UCSD-AML1 (cell line): ENCODE measurements around the gene ARL6IP1.
"Not testable (repeated sequence)": the region's sequence is repeated elsewhere in the genome, so short reads cannot be mapped to it uniquely, and the experiment has no call there.

Source experiments
- DNase-seq: peaks from one replicate; lab custom pipeline; 2025; ENCODE audit not compliant: unreplicated experiment; lab: John Stamatoyannopoulos, UW

The ARL6IP1 gene

DNA sequence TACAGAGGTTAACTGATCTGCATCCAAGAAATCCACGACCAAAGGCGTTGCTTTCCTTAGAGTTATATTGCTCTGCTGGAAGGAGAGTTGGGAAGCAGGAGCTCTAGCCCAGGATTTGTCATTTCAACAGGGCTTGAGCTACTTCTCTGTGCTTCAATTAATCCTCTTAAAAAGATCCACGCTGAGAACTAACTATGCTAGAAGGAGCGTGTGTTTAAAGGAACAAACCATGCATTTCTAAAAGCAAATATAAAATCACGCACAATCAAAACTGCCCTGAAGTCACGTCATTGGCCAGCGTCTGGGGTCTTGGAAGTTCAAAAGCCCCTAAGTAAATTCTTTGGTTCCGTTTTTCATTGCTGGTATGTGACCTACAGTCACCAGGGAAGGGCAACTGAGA, 1.1 kb downstream of the ARL6IP1 start:
- no peak for DNase-seq

DNA sequence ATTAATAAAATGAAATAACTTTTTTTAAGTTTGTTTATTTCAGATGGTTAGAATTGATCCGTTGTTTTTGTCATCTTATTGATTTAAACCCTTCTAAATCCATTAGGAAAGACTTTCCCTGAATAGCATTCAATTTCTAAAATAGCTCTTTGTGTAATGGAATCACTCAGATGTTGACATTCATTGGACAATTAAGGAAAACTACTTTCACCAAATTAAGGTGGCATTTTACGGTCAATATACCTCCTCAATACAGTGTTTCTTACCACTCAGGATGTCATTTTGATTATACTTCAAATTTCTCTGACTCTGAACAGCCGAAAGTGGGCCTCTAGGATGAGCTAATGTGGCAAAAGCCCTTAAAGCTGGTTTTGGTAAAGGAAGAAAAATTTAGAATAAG, 1.8 kb downstream of the ARL6IP1 start:
- DNase-seq: no peak

DNA sequence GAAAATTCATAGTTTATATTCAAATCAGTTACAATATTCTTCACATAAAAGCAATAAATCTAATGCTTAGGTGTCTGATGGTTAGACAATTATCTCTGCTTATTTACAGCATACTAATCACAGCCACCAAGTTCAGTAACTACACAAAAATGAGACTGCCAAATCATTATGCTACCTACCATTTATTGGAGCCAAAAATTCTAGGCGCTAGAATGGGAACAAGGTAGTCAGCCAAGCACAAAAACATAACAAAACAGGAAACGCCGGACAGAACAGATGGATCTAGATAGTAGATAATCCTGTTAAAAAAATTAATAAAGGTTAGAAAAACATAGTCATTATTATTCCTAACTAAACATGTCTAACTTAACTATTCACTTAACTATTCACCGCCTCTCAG, 3.6 kb downstream of the ARL6IP1 start:
- DNase-seq: no peak

DNA sequence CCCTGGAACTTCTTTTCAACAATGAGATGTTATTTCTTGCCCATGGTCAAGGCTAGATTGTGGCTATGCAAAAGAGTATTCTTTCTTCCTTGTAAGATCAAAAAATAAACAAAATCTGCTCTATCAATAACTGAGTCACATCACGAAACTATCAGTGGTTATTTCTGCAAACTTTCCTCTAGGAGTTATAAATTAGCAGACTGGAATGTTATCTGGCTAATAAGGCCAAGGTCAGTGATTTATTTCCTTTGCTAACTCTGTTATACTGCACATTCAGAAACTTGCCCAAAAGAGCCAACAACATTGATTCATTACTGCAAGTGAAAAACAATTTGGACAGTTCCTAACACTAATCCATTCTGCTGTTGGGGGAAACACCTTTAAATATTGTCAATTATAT, 5.0 kb downstream of the ARL6IP1 start:
- DNase-seq: no peak

DNA sequence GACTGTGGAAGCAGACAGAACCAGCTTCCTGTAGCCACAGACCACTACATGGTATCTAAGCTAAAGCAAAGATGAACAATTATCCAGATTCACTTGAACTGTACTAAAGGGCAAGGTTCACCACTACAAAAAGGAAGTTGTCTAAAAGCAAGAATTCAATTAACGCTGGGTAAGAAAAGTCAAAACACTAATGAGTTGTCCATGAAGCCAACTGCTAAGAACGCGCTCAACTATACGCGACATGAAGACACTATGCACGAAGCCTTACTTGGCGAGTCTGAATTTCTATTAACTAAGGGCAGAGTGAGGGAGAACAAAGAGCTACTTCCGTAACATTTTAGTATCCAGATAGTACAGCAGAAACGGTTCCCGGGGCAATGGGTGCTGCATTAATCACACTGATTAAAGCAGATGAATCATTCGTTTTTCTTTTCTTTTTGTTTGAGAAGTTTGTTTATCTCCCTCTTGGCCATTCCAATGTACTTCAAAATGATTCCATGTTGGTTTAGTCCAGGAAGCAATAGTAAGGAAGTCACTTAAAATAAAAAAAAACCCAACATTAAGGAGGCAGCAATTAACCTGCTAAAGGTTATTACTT, 8.4 kb downstream of the ARL6IP1 start:
- DNase-seq: no peak

DNA sequence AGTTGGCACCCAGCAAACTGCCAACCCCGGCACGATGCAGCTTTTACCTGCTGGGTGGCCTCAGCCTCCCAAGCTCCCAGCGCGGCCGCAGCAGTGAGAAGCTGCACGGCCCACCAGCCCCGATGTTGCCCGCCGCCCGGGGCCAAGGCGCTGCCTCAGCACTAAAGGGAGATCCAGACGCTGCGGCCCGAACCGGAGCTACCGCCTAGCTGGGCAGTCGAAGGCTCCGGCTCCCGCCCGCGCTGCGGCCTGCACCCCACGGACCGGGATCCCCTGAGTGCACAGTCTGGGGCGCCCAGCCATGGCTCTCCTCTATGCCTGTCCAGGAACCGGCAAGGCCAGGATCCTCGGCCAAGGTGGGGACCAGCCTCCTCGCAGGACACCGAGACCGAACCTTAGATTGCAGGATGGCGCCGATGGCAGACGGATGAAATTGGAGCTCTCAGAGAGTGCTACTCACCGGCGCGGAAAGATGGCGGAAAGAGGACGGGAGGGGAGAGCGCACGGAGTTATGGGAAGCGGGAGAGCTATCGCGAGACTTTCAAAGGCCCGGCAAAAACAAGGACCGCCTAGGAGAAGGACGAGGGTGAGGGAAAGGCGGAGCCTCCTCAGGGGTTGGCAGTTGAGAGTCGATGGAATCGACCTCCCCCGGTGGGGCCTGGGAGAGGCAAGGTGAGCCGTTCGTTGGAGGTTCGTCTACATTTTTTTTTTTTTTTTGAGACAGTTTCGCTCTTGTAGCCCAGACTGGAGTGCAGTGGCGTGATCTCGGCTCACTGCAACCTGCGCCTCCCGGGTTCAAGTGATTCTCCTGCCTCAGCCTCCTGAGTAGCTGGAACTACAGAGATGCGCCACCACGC, 11.3 kb downstream of the ARL6IP1 start, which contains the start of gene RPS15A:
RPS15A (minus strand) TSS at position 485 of the 857 bp plus-strand sequence. CDS start 1,221 bp downstream, outside the sequence.
- DNase-seq: peak; percentile 89

DNA sequence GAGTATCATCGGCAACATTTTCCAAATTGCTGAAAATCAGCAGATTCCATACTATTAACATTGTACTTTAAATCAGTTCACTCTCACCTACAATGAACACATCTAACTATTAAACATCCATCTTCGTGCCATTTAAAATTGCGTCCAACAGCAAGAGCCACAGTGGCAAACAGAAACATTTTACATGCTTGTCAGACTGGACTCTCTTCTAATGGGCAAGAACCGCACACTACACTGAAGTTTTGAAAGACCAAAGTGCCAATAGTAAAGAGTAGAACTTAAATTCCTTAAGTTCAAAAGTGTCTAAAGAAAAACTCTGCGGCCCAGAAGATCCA, 11.9 kb downstream of the ARL6IP1 start:
- DNase-seq: no peak

DNA sequence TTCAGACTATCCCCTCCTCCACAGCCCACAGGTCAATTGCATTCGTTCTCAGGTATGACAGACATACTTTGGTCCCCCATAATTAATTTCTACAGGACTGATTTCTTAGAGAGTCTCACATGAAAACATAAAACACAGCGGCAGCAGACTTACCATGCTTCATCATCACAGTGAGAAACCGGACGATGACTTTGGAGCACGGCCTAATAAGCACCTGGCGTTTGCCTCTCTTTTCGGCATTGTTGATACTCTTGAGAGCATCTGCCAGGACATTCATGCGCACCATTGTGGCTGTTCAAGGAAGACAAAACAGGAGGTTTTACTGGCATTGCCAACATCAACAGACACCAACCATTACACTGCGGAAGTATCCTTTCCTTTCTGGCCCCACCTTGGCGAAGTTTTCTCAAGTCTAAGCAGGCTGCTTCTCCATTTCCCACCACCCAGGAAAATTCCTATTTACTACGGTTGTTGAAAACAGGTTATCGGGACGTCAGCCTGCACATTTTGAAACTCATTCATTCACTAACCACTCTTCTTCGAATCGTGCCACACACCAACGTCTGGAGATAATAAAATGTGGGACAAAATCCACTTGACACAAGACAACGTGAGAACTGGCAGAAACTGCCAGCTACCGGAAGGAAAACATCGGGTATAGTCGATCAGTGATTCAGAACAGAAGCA, 12.4 kb downstream of the ARL6IP1 start:
- no peak for DNase-seq

DNA sequence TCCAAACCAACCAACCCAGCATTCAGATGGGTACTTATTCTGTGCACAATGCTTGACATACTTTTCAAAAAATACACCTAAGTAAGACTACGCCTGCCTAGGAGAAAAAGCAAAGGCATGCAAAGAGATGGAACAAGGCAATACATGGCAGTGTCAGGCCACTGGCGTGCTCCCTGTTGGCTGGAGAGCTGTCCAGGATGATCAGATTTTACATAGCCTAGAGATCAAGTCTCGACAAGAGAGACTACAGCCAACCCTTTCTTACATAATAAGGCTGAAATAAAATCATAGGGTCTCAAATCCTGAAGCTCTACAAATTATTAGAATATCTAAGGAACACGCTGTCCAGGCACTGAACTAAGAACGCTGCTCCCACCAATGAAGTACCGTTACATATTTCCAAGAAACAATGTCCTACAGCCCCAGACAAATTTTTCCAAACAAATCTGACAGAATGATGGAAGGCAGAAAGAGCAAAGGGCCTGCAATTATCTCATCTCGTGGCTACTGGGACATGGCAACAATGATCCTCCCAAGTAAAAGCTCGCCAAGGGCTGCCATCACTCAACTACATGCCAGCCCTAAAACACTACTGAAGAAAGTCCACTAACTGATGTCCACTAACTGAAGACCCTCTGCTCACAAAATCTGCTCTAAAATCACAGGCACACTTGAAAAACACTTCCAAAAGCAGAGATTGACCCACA, 16.3 kb downstream of the ARL6IP1 start:
- DNase-seq: no peak

DNA sequence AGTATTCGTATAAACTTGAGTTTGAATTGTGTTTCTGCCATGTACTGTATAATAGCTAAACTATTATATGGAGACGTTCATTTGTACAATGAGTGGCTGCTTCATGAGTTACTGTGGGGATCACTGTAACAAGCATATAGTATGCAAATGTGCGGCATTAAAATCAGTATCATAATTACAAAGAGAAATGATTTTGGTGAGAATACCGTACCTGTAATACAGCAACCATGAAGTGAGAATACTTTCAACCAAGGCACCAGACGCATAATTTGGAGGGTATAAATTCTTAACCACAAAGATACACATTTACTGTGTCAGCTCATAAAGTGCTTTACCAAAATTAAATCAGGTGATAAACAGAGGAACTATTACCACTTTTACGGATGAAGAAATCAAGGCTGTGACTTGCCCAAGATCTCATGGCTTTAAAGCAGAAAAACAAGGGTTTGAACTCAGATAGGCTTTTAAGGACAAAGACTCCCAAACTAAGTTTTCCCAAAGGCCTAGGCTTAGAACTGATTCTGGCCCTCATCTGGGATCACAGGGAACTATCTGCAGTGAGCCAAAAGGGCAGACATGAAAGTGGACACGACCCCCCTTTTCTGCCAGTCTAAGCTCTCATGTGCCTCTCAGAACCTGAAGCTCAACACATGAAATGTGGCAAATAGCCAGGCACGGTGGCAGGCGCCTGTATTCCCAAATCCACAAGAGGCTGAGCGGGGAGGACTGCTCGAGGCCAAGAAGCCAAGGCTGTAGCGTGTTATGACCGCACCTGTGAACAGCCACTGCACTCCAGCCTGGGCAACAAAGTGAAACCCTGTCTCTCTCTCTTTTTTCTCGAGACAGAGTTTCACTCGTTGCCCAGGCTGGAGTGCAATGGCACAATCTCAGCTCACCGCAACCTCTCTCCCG, 17.7 kb downstream of the ARL6IP1 start:
- no peak for DNase-seq

DNA sequence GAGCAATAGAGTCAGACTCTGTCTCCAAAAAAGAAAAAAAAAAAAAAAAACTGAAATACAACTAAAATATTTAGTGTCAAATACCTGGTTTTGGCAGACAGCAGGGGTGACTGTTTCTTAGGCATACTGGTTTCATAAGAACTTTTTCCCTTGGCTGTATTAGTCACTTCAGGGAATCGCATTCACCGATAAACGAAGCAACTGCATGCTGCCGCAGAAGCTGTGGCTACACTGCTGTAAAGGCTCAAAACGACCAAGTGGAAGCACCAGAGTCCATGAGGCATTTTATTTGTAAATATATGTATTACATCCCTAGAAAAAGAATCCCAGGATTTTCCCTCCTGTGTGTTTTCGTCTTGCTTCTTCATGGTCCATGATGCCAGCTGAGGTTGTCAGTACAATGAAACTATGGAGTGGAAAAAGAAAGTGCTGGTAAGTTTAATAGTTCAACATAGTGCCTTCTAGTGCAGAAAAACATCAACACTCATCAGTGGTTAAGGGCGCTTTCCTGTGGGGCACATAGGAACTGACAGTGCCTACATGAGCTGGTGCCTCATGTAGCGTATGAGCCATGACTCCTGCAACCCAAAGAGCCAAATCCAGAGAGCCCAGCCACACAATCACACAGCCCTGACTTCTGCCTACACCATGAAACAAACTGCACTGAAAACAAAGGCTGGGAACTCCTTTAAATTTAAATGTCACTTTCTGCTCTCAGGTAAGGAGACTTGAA, 18.5 kb downstream of the ARL6IP1 start:
- no peak for DNase-seq

DNA sequence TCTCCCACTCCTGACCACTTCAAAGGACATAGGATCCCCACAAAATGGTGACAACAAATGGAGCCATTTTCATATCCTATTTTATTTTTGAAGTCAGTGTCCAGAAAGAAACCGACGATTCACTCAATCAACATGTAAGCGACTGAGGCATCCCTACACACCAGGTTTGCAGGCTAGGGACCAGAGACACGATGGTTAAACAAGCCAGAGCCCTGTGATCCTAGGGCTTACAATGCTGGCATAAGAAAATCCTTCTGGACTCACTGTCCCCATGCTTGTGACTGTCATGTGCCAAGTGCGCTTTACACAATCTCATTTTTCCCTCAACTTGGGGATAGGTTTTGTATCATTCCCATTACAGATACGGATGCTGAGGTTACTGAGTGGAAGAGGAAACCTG, 20.1 kb downstream of the ARL6IP1 start:
- DNase-seq: not testable (repeated sequence)

DNA sequence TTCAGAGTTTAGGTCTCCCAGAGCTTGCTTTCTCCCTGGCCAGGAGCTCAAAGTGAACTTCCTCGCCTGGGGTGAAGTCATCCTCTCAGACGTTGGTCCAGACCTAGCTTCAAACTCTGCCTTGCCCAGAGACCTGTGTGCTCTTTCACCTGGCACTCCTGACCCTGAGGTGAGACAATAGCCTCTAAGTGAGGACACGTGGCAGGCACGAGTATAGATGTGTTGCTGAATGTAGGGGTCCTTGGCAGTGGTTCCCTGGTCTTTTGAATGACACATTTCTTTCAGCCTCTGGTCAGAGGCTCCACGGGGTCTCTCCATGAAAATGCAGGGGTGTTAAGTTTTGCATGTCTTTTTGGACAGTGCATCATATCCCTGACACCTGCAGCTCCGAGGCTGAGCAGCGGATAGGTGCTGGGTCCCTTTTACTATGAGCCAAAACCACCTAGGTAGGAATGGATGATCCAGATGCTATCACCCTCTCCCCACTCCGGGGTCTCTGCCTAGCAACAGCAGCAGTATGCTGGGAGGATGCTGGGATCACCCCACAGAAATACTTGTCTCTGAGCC, 20.8 kb downstream of the ARL6IP1 start:
- not testable (repeated sequence) for DNase-seq

DNA sequence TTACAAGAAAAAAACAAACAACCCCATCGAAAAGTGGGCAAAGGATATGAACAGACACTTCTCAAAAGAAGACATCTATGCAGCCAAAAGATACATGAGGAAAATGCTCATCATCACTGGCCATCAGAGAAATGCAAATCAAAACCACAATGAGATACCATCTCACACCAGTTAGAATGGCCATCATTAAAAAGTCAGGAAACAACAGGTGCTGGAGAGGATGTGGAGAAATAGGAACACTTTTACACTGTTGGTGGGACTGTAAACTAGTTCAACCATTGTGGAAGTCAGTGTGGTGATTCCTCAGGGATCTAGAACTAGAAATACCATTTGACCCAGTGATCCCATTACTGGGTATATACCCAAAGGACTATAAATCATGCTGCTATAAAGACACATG, 23.7 kb downstream of the ARL6IP1 start:
- DNase-seq: not testable (repeated sequence)

DNA sequence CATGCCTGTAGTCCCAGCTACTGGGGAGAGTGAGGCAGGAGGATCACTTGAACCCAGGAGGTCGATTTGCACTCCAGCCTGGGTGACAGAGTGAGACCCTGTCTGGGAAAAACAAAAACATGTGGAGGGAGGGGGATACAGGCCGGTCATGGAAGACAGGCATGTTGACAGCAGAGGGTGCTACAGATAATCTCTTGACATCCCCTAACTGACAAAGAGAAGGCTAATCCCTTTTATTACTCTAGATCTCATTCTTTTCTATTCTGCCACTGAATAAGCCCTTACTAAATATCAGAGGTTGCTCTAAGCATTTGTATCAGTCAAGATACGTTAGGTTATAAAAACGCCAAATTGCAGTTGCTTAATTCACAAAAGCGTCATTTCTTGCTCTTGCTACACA, 25.0 kb downstream of the ARL6IP1 start:
- DNase-seq: not testable (repeated sequence)

DNA sequence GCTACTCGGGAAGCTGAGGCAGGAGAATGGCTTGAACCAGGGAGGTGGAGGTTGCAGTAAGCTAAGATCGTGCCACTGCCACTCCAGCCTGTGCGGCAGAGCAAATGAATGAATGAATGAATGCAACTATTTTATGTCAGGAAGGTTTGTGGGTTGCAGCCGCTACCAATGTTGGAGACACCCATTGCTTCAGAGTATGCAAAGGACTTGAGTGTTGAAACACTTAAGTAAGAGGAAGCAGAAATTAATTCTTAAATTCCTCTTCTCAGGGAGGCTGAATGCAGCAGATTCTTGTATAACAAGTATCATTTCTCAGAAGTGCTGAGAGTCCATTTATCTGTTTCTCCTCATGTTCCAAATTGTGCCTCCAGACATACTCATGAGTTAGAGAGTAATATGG, 26.7 kb downstream of the ARL6IP1 start:
- not testable (repeated sequence) for DNase-seq

DNA sequence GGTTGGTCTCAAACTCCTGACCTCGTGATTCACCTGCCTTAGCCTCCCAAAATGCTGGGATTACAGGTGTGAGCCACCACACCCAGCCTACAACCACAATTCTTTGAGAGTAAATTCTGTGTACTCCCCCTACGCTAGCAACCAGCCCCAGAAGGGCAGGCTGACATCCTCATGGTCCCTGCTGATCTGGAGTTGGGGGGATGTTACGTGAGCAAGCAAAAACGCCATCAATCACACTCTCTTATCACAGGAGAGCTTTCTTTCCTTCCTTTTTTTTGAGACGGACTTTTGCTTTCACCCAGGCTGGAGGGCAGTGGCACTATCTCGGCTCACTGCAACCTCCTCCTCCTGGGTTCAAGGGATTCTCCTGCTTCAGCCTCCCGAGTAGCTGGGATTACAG, 29.2 kb downstream of the ARL6IP1 start:
- not testable (repeated sequence) for DNase-seq

DNA sequence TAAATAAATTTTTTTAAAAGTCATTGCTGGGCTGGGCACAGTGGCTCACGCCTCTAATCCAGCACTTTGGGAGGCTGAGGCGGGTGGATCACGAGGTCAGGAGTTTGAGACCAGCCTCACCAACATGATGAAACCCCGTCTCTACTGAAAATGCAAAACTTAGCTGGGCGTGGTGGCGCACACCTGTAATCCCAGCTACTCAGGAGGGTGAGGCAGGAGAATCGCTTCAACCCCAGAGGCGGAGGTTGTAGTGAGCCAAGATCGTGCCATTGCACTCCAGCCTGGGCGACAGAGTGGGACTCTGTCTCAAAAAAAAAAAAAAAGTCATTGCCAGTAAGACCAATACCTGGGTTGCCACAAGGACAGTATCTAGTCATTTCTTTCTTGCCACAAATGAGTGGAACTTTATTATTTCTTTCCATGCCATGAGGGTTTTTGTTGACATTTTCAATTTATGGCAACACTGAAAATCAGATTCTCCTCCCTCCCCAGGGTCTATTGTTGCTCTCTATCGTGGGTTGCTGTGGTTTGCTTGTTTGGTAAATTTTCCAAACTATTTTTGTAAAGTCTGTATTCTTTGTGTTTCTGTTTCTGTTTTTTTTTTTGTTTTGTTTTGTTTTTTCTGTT, 30.9 kb downstream of the ARL6IP1 start:
- DNase-seq: not testable (repeated sequence)

DNA sequence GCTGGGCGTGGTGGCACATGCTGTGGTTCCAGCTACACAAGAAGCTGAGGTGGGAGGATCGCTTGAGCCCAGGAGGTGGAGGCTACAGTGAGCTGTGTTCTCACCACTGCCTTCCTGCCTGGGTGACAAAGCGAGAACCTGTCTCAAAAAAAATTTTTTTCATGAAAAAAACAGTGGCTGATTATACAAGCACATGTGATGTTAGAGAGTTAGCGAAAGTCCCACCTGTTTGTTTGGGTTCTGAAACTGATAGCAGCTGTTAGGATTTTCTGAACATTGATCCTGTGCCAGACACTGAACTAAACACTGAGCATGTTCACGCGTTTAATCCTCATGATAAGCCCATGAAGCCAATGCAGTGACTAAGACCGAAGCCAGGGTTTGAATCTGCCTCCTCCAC, 34.1 kb downstream of the ARL6IP1 start:
- DNase-seq: not testable (repeated sequence)
